ENCODE data around the gene ROBO1. TPM values are rescaled to one million over a fixed set of nuclear protein-coding genes. Genes with fewer than 3 reads are reported as not detected.

ROBO1 gene
- total RNA-seq, 2 experiments from 2014 or later: 1.3 to 2.1 TPM

GRCh38 chr3:79598594-79598993, 169.2 kb downstream of the ROBO1 start:
- ChIA-PET CTCF (no interaction called here), POLR2A (no interaction called here)
- intact Hi-C loops (cut with DNase I, micrococcal nuclease): no loop called here
- Mint-ChIP-seq H3K36me3 (ENCODE audit: low read depth) (no peaks in the 10 kb centered on the region), H3K4me1 (no peaks in the 10 kb centered on the region), H3K4me3 (no peak overlapping the region), H3K27me3 (no peaks in the 10 kb centered on the region), H3K27ac (no peak overlapping the region), H3K9me3 (ENCODE audit: low read depth) (peaks cover under 1% of the 10 kb centered on the region)
- ATAC-seq (no peak), DNase-seq (no peak)

- Mint-ChIP-seq H3K4me3 (no peak overlapping the region), H3K27ac (no peak overlapping the region), H3K36me3 (ENCODE audit: low read depth) (no peaks in the 10 kb centered on the region), H3K4me1 (no peaks in the 10 kb centered on the region), H3K9me3 (ENCODE audit: low read depth) (peaks cover under 1% of the 10 kb centered on the region), H3K27me3 (no peaks in the 10 kb centered on the region)
- POLR2A ChIA-PET: no interaction called here
- ATAC-seq (no peak), DNase-seq (no peak)
- CTCF ChIA-PET: no interaction called here
- intact Hi-C loops (cut with DNase I, micrococcal nuclease): no loop called here
Observed at GRCh38 chr3:79597709-79598108, 170.1 kb downstream of the ROBO1 start.

GRCh38 chr3:79587150-79587549, 180.6 kb downstream of the ROBO1 start:
- Mint-ChIP-seq H3K36me3 (ENCODE audit: low read depth) (no peaks in the 10 kb centered on the region), H3K27ac (no peak overlapping the region), H3K4me3 (no peak overlapping the region), H3K27me3 (no peaks in the 10 kb centered on the region), H3K9me3 (ENCODE audit: low read depth) (peaks cover 4% of the 10 kb centered on the region), H3K4me1 (no peaks in the 10 kb centered on the region)
- ChIA-PET CTCF (no interaction called here), POLR2A (no interaction called here)
- DNase-seq: no peak
- no peak for ATAC-seq
- intact Hi-C loops (cut with DNase I, micrococcal nuclease): no loop called here

GRCh38 chr3:79586232-79586631, 181.6 kb downstream of the ROBO1 start:
- DNase-seq (no peak), ATAC-seq (no peak)
- no peaks in the 10 kb centered on the region for H3K27me3 Mint-ChIP-seq

GRCh38 chr3:79572930-79573329, 194.9 kb downstream of the ROBO1 start:
- H3K4me3 Mint-ChIP-seq: no peak overlapping the region
- no peaks in the 10 kb centered on the region for H3K4me1 Mint-ChIP-seq
- ATAC-seq (no peak), DNase-seq (no peak)
- H3K36me3 Mint-ChIP-seq (ENCODE audit: low read depth): no peaks in the 10 kb centered on the region
- intact Hi-C loops (cut with DNase I, micrococcal nuclease): no loop called here
- ChIA-PET POLR2A (no interaction called here), CTCF (no interaction called here)
- H3K9me3 Mint-ChIP-seq (ENCODE audit: low read depth): no peaks in the 10 kb centered on the region
- H3K27me3 Mint-ChIP-seq: no peaks in the 10 kb centered on the region
- no peak overlapping the region for H3K27ac Mint-ChIP-seq

More at GRCh38 chr3:79586232-79586631, 181.6 kb downstream of the ROBO1 start:
- Mint-ChIP-seq H3K4me1 (no peaks in the 10 kb centered on the region), H3K4me3 (no peak overlapping the region), H3K36me3 (ENCODE audit: low read depth) (no peaks in the 10 kb centered on the region), H3K9me3 (ENCODE audit: low read depth) (peaks cover 4% of the 10 kb centered on the region), H3K27ac (no peak overlapping the region)
- CTCF ChIA-PET: no interaction called here
- POLR2A ChIA-PET: no interaction called here
- intact Hi-C loops (cut with DNase I, micrococcal nuclease): no loop called here

GRCh38 chr3:79568938-79569337, 198.9 kb downstream of the ROBO1 start:
- no peaks in the 10 kb centered on the region for H3K36me3 Mint-ChIP-seq (ENCODE audit: low read depth)
- H3K9me3 Mint-ChIP-seq (ENCODE audit: low read depth): peaks cover 6% of the 10 kb centered on the region
- ChIA-PET POLR2A (no interaction called here), CTCF (interaction anchor here (1.4 kb wide), 1 partner anchor 10 kb away, joined by 3 read pairs; no protein-coding TSS in a partner anchor)
- intact Hi-C loops (cut with DNase I, micrococcal nuclease): no loop called here
- ATAC-seq: no peak
- H3K4me3 Mint-ChIP-seq: no peak overlapping the region
- DNase-seq: no peak
- no peaks in the 10 kb centered on the region for H3K27me3 Mint-ChIP-seq
- no peak overlapping the region for H3K27ac Mint-ChIP-seq
- H3K4me1 Mint-ChIP-seq: no peaks in the 10 kb centered on the region

- H3K4me1 Mint-ChIP-seq: no peaks in the 10 kb centered on the region
- H3K27ac Mint-ChIP-seq: no peak overlapping the region
- H3K36me3 Mint-ChIP-seq (ENCODE audit: low read depth): no peaks in the 10 kb centered on the region
- no peak overlapping the region for H3K4me3 Mint-ChIP-seq
- peaks cover 10% of the 10 kb centered on the region for H3K9me3 Mint-ChIP-seq (ENCODE audit: low read depth)
- intact Hi-C loops (cut with DNase I, micrococcal nuclease): no loop called here
- POLR2A ChIA-PET: no interaction called here
- ATAC-seq (no peak), DNase-seq (no peak)
- no peaks in the 10 kb centered on the region for H3K27me3 Mint-ChIP-seq
- CTCF ChIA-PET: no interaction called here
Observed at GRCh38 chr3:79564192-79564591, 203.6 kb downstream of the ROBO1 start.

- no peaks in the 10 kb centered on the region for H3K27me3 Mint-ChIP-seq
- POLR2A ChIA-PET: no interaction called here
- H3K4me3 Mint-ChIP-seq: no peak overlapping the region
- peaks cover 7% of the 10 kb centered on the region for H3K9me3 Mint-ChIP-seq (ENCODE audit: low read depth)
- ATAC-seq (no peak), DNase-seq (no peak)
- CTCF ChIA-PET: no interaction called here
- intact Hi-C loops (cut with DNase I, micrococcal nuclease): no loop called here
- no peaks in the 10 kb centered on the region for H3K4me1 Mint-ChIP-seq
- H3K27ac Mint-ChIP-seq: no peak overlapping the region
- no peaks in the 10 kb centered on the region for H3K36me3 Mint-ChIP-seq (ENCODE audit: low read depth)
Observed at GRCh38 chr3:79560698-79561097, 207.1 kb downstream of the ROBO1 start.

GRCh38 chr3:79558943-79559342, 208.9 kb downstream of the ROBO1 start:
- Mint-ChIP-seq H3K27ac (no peak overlapping the region), H3K27me3 (no peaks in the 10 kb centered on the region), H3K36me3 (ENCODE audit: low read depth) (no peaks in the 10 kb centered on the region), H3K4me3 (no peak overlapping the region), H3K4me1 (no peaks in the 10 kb centered on the region), H3K9me3 (ENCODE audit: low read depth) (peaks cover 7% of the 10 kb centered on the region)
- CTCF ChIA-PET: no interaction called here
- POLR2A ChIA-PET: no interaction called here
- intact Hi-C loops (cut with DNase I, micrococcal nuclease): no loop called here
- ATAC-seq (no peak), DNase-seq (no peak)

- ChIA-PET CTCF (no interaction called here), POLR2A (no interaction called here)
- Mint-ChIP-seq H3K36me3 (ENCODE audit: low read depth) (no peaks in the 10 kb centered on the region), H3K27me3 (no peaks in the 10 kb centered on the region), H3K27ac (no peak overlapping the region), H3K9me3 (ENCODE audit: low read depth) (peaks cover 4% of the 10 kb centered on the region), H3K4me3 (no peak overlapping the region), H3K4me1 (no peaks in the 10 kb centered on the region)
- intact Hi-C loops (cut with DNase I, micrococcal nuclease): no loop called here
- ATAC-seq (no peak), DNase-seq (no peak)
Observed at GRCh38 chr3:79555655-79556054, 212.1 kb downstream of the ROBO1 start.

GRCh38 chr3:79551997-79552396, 215.8 kb downstream of the ROBO1 start:
- POLR2A ChIA-PET: no interaction called here
- no peaks in the 10 kb centered on the region for H3K27me3 Mint-ChIP-seq
- ATAC-seq: no peak
- peaks cover 3% of the 10 kb centered on the region for H3K9me3 Mint-ChIP-seq (ENCODE audit: low read depth)
- CTCF ChIA-PET: no interaction called here
- no peaks in the 10 kb centered on the region for H3K4me1 Mint-ChIP-seq
- no peak for DNase-seq
- H3K27ac Mint-ChIP-seq: no peak overlapping the region
- no peaks in the 10 kb centered on the region for H3K36me3 Mint-ChIP-seq (ENCODE audit: low read depth)
- no peak overlapping the region for H3K4me3 Mint-ChIP-seq
- intact Hi-C loops (cut with DNase I, micrococcal nuclease): no loop called here

GRCh38 chr3:79551321-79551892, 216.4 kb downstream of the ROBO1 start:
- no peak for DNase-seq
- Mint-ChIP-seq H3K9me3 (ENCODE audit: low read depth) (peaks cover 3% of the 10 kb centered on the region), H3K4me1 (no peaks in the 10 kb centered on the region), H3K27me3 (no peaks in the 10 kb centered on the region), H3K36me3 (ENCODE audit: low read depth) (no peaks in the 10 kb centered on the region), H3K4me3 (no peak overlapping the region), H3K27ac (no peak overlapping the region)
- ATAC-seq: no peak
- ChIA-PET CTCF (no interaction called here), POLR2A (interaction anchor here (0.7 kb wide), 1 partner anchor 55 kb away, joined by 3 read pairs; no protein-coding TSS in a partner anchor)
- intact Hi-C loops (cut with DNase I, micrococcal nuclease): no loop called here

All from activated CD4-positive, alpha-beta T cell treated with anti-CD3 and anti-CD28 coated beads for 36 hours (primary cell).